HG03520 (cell line): ENCODE results near the gene TCEAL1.

Experiments used
- ATAC-seq: cut with Tn5 transposase; IDR thresholded peaks from one replicate; pipeline ENCODE4 v1.9.1; 2021; ENCODE audit warnings: mild to moderate bottlenecking, moderate library complexity; ENCODE audit not compliant: unreplicated experiment

TCEAL1 gene

DNA sequence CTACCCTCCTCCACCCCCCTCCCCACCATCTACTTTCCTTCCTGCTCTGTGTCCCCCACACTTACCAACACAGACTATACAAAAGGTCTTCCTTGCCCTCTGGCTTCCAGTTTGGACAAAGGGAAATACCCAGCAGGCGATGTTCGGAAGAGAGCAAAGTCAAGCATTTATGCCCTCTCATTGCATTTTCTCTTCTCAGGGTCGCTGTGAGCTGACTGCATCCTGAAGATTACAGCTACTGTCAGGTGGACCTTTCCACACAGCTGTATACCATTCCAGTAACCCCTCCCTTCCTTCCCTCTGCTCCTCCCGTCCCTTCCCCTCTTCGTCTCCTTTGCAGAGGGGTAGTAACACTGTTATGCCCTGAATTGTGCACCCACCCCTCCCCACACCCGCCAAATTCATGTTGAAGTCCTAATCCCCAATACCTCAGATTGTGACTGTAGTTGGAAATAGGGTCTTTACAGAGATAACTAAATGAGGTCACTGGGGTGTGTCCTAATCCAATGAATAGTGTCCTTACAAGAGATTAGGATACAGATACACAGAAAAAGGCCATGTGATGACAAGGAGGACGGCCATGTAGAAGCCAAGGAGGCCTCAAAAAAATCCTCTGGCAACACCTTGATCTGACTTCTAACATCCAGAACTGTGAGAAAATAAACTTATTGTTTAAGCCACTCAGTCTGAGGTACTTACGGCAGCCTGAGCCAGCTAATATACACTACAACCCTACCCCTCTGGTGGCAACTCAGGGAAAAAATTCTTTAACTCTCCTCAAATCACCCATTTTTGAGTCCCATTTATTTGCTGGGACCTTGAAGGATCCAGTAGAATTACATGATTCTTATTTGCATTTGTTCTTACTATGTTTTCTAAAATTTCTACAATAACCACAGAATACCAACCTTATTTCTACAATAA lies 46.0 kb downstream of the TCEAL1 start:
- ATAC-seq: no peak

GRCh38 chrX:103678199-103678993 lies 49.6 kb downstream of the TCEAL1 start:
- no peak for ATAC-seq
